NB4 (cell line): ENCODE measurements around the gene ZNF778.
"Not testable (repeated sequence)": the region's sequence is repeated elsewhere in the genome, so short reads cannot be mapped to it uniquely, and the experiment has no call there.

Source experiments
- DNase-seq: peaks from one replicate; pipeline ENCODE4 v3.0.0; 2010; ENCODE audit warnings: low read depth
- H3K4me3 ChIP-seq: one replicate; pipeline ENCODE4 v1.5.1; 2011; ENCODE audit warnings: mild to moderate bottlenecking, low read depth, low read length, moderate library complexity
- MYC ChIP-seq: IDR thresholded peaks from 2 replicates; pipeline ENCODE4 v1.6.1; 2011; ENCODE audit warnings: low read depth, low read length
- POLR2A ChIP-seq: IDR thresholded peaks from 2 replicates; pipeline ENCODE4 v1.6.1; 2011; ENCODE audit warnings: mild to moderate bottlenecking; ENCODE audit not compliant: insufficient read length; ENCODE audit errors: extremely low read depth
- TF ChIP-seq, protein P1 (sequence below): IDR thresholded peaks from one replicate; pipeline ENCODE4 v1.5.1; 2012; ENCODE audit warnings: low read depth, low read length
- TF ChIP-seq, protein P2 (sequence below): IDR thresholded peaks from 2 replicates; pipeline ENCODE4 v1.6.1; 2011; ENCODE audit warnings: low read depth, low read length

ZNF778 gene

GRCh38 chr16:89265647-89266046 is 48.1 kb downstream of the ZNF778 start:
- no peak overlapping the region for H3K4me3 ChIP-seq
- no peak for DNase-seq
- TF ChIP-seq, protein P1, sequence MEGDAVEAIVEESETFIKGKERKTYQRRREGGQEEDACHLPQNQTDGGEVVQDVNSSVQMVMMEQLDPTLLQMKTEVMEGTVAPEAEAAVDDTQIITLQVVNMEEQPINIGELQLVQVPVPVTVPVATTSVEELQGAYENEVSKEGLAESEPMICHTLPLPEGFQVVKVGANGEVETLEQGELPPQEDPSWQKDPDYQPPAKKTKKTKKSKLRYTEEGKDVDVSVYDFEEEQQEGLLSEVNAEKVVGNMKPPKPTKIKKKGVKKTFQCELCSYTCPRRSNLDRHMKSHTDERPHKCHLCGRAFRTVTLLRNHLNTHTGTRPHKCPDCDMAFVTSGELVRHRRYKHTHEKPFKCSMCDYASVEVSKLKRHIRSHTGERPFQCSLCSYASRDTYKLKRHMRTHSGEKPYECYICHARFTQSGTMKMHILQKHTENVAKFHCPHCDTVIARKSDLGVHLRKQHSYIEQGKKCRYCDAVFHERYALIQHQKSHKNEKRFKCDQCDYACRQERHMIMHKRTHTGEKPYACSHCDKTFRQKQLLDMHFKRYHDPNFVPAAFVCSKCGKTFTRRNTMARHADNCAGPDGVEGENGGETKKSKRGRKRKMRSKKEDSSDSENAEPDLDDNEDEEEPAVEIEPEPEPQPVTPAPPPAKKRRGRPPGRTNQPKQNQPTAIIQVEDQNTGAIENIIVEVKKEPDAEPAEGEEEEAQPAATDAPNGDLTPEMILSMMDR = no peak
- TF ChIP-seq POLR2A (no peak), MYC (no peak)
- TF ChIP-seq, protein P2, sequence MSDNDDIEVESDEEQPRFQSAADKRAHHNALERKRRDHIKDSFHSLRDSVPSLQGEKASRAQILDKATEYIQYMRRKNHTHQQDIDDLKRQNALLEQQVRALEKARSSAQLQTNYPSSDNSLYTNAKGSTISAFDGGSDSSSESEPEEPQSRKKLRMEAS = no peak

- TF ChIP-seq, protein P2 = no peak
- TF ChIP-seq, protein P1 = no peak
- no peak for TF ChIP-seq MYC
- TF ChIP-seq POLR2A = no peak
- H3K4me3 ChIP-seq = no peak overlapping the region
- no peak for DNase-seq
Observed at GRCh38 chr16:89266521-89267134, 49.1 kb downstream of the ZNF778 start.

DNA sequence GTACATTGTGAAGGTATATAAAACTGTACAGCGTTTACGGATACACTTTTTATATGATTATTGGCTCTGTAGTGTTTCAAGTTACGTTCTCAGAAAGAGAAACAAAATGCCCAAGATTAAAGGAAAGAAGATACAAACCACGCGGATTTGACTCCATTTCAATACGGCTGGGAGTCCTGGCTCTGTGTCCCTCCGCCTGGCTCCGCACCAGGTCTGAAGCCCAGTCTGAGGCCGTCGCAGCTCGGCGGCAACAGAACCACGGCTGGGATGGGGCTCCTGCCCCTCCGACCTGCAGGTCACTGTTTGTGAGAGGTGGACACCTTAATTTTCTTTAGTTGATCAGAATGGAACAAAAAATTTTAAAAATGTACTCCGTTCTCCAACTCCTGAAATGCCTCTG is 50.2 kb downstream of the ZNF778 start:
- H3K4me3 ChIP-seq = not testable (repeated sequence)

GRCh38 chr16:89268585-89268984 is 51.1 kb downstream of the ZNF778 start:
- TF ChIP-seq MYC = no peak
- TF ChIP-seq, protein P2 = no peak
- no peak for TF ChIP-seq POLR2A
- TF ChIP-seq, protein P1 = no peak
- no peak for DNase-seq
- no peak overlapping the region for H3K4me3 ChIP-seq

More for the DNA sequence above, 50.2 kb downstream of the ZNF778 start:
- not testable (repeated sequence) for DNase-seq

- peak; percentile 76 for DNase-seq
- no peak overlapping the region for H3K4me3 ChIP-seq
- TF ChIP-seq POLR2A = no peak
- TF ChIP-seq, protein P2 = no peak
- TF ChIP-seq, protein P1 = no peak
- TF ChIP-seq MYC = no peak
Observed at GRCh38 chr16:89268987-89269735, 51.7 kb downstream of the ZNF778 start.

DNA sequence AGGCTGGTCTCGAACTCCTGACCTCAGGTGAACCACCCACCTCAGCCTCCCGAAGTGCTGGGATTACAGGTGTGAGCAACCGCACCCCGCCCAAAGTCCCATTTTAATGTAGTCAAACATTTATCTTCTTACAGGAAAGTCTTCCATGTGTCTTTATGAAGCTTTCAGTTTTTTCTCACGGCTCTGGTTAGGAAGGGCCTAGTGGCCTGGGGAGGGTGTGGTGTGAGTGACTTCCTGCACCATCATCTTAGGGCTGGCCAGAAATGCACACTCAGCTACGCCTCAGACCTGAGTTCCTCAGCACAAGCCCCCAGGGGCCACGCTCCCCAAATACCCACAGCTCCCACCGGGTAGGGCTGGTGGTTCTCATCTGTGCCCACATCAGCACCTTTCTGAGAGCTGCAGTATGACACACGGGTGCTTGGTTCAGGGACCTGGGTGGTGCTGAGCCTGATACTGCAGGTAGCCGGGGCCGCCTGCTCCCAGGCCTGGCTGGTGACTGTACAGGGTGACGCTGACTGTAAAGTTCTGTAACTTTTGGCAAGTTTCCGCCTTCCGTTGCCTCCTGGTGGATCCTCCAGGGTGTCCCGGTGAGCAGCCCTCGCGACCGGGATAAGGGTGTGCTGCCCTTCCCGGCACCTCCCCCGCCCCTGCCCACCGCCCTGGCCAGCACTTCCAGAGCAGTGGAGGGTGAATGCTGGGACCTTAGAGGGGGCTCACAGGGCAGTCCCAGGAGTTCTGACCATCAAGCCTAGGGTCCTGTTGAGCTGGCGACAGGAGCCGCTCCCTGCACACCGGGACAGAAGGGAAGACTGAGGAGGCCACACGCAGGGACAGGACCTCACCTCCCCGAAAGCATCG is 52.5 kb downstream of the ZNF778 start:
- TF ChIP-seq, protein P2 = no peak
- TF ChIP-seq, protein P1 = no peak
- TF ChIP-seq POLR2A = no peak
- no peak for TF ChIP-seq MYC
- peak; percentile 46 for DNase-seq
- H3K4me3 ChIP-seq = no peak overlapping the region
